ENCODE data around the gene RGS18.

The RGS18 gene

GRCh38 chr1:192171123-192171522 is 12.9 kb downstream of the RGS18 start:
- TF ChIP-seq TOX (CRISPR knock-in tag; IDR thresholded peaks at IDR 0.05; ENCODE audit: borderline replicate concordance) (no peak), CSDC2 (CRISPR knock-in tag; IDR thresholded peaks at IDR 0.05) (no peak), ZNF565 (CRISPR knock-in tag; conservative IDR thresholded peaks at IDR 0.05; ENCODE audit: low read depth) (no peak), ESRRG (CRISPR knock-in tag; IDR thresholded peaks at IDR 0.05) (no peak), TCF4 (CRISPR knock-in tag; IDR thresholded peaks at IDR 0.05; ENCODE audit: borderline replicate concordance) (no peak), PPARA (CRISPR knock-in tag; IDR thresholded peaks at IDR 0.05; ENCODE audit: borderline replicate concordance) (no peak), BACH2 (CRISPR knock-in tag; IDR thresholded peaks at IDR 0.05; ENCODE audit: borderline replicate concordance) (no peak), ISL1 (CRISPR knock-in tag; IDR thresholded peaks at IDR 0.05) (no peak), SNAI2 (CRISPR knock-in tag; IDR thresholded peaks at IDR 0.05) (no peak), POU6F1 (CRISPR knock-in tag; IDR thresholded peaks at IDR 0.05; ENCODE audit: borderline replicate concordance, low read depth) (no peak), ZFP30 (CRISPR knock-in tag; IDR thresholded peaks at IDR 0.05) (no peak), OSR1 (CRISPR knock-in tag; IDR thresholded peaks at IDR 0.05) (no peak), GLIS3 (CRISPR knock-in tag; IDR thresholded peaks at IDR 0.05) (no peak), RARB (CRISPR knock-in tag; IDR thresholded peaks at IDR 0.05) (no peak)
- TF ChIP-seq, protein P1, sequence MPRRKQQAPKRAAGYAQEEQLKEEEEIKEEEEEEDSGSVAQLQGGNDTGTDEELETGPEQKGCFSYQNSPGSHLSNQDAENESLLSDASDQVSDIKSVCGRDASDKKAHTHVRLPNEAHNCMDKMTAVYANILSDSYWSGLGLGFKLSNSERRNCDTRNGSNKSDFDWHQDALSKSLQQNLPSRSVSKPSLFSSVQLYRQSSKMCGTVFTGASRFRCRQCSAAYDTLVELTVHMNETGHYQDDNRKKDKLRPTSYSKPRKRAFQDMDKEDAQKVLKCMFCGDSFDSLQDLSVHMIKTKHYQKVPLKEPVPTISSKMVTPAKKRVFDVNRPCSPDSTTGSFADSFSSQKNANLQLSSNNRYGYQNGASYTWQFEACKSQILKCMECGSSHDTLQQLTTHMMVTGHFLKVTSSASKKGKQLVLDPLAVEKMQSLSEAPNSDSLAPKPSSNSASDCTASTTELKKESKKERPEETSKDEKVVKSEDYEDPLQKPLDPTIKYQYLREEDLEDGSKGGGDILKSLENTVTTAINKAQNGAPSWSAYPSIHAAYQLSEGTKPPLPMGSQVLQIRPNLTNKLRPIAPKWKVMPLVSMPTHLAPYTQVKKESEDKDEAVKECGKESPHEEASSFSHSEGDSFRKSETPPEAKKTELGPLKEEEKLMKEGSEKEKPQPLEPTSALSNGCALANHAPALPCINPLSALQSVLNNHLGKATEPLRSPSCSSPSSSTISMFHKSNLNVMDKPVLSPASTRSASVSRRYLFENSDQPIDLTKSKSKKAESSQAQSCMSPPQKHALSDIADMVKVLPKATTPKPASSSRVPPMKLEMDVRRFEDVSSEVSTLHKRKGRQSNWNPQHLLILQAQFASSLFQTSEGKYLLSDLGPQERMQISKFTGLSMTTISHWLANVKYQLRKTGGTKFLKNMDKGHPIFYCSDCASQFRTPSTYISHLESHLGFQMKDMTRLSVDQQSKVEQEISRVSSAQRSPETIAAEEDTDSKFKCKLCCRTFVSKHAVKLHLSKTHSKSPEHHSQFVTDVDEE (CRISPR knock-in tag; IDR thresholded peaks at IDR 0.05), result no peak
- TF ChIP-seq, protein P2, sequence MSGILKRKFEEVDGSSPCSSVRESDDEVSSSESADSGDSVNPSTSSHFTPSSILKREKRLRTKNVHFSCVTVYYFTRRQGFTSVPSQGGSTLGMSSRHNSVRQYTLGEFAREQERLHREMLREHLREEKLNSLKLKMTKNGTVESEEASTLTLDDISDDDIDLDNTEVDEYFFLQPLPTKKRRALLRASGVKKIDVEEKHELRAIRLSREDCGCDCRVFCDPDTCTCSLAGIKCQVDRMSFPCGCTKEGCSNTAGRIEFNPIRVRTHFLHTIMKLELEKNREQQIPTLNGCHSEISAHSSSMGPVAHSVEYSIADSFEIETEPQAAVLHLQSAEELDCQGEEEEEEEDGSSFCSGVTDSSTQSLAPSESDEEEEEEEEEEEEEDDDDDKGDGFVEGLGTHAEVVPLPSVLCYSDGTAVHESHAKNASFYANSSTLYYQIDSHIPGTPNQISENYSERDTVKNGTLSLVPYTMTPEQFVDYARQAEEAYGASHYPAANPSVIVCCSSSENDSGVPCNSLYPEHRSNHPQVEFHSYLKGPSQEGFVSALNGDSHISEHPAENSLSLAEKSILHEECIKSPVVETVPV (CRISPR knock-in tag; IDR thresholded peaks at IDR 0.05), result no peak
- TF ChIP-seq, protein P3, sequence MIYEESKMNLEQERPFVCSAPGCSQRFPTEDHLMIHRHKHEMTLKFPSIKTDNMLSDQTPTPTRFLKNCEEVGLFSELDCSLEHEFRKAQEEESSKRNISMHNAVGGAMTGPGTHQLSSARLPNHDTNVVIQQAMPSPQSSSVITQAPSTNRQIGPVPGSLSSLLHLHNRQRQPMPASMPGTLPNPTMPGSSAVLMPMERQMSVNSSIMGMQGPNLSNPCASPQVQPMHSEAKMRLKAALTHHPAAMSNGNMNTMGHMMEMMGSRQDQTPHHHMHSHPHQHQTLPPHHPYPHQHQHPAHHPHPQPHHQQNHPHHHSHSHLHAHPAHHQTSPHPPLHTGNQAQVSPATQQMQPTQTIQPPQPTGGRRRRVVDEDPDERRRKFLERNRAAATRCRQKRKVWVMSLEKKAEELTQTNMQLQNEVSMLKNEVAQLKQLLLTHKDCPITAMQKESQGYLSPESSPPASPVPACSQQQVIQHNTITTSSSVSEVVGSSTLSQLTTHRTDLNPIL (CRISPR knock-in tag; IDR thresholded peaks at IDR 0.05; ENCODE audit: low read depth), result no peak
- no peak for ATAC-seq

- no peak for ATAC-seq
- TF ChIP-seq ZFP3 (CRISPR knock-in tag; IDR thresholded peaks at IDR 0.05), result no peak
- no peak for TF ChIP-seq PATZ1 (CRISPR knock-in tag; IDR thresholded peaks at IDR 0.05; ENCODE audit: borderline replicate concordance)
- TF ChIP-seq ZFP30 (CRISPR knock-in tag; IDR thresholded peaks at IDR 0.05), result no peak
Observed at GRCh38 chr1:192175971-192176370, 17.7 kb downstream of the RGS18 start.

- ATAC-seq, result no peak
- TF ChIP-seq ZC3H10 (CRISPR knock-in tag; IDR thresholded peaks at IDR 0.05) (no peak), ZNF8 (CRISPR knock-in tag; IDR thresholded peaks at IDR 0.05) (no peak), PPARA (CRISPR knock-in tag; IDR thresholded peaks at IDR 0.05; ENCODE audit: borderline replicate concordance) (no peak), ARNTL (CRISPR knock-in tag; IDR thresholded peaks at IDR 0.05; ENCODE audit: borderline replicate concordance, low read depth) (no peak), ISL1 (CRISPR knock-in tag; IDR thresholded peaks at IDR 0.05) (no peak), ZFP30 (CRISPR knock-in tag; IDR thresholded peaks at IDR 0.05) (no peak), GLIS3 (CRISPR knock-in tag; IDR thresholded peaks at IDR 0.05) (no peak), OSR1 (CRISPR knock-in tag; IDR thresholded peaks at IDR 0.05) (no peak), RARB (CRISPR knock-in tag; IDR thresholded peaks at IDR 0.05) (no peak), TOX (CRISPR knock-in tag; IDR thresholded peaks at IDR 0.05; ENCODE audit: borderline replicate concordance) (no peak), ZNF565 (CRISPR knock-in tag; conservative IDR thresholded peaks at IDR 0.05; ENCODE audit: low read depth) (no peak), SNAI2 (CRISPR knock-in tag; IDR thresholded peaks at IDR 0.05) (no peak), ZFP3 (CRISPR knock-in tag; IDR thresholded peaks at IDR 0.05) (no peak), BACH2 (CRISPR knock-in tag; IDR thresholded peaks at IDR 0.05; ENCODE audit: borderline replicate concordance) (no peak), POU6F1 (CRISPR knock-in tag; IDR thresholded peaks at IDR 0.05; ENCODE audit: borderline replicate concordance, low read depth) (no peak), TCF4 (CRISPR knock-in tag; IDR thresholded peaks at IDR 0.05; ENCODE audit: borderline replicate concordance) (no peak), ESRRG (CRISPR knock-in tag; IDR thresholded peaks at IDR 0.05) (no peak)
- TF ChIP-seq, protein P1 (CRISPR knock-in tag; IDR thresholded peaks at IDR 0.05), result no peak
Observed at GRCh38 chr1:192183788-192184187, 25.5 kb downstream of the RGS18 start.

Measured in SK-N-SH treated with all-trans-retinoic acid at 6 μM for 48 hours (cell line).